ENCODE measurements around the gene MLLT1.

MLLT1 gene

DNA sequence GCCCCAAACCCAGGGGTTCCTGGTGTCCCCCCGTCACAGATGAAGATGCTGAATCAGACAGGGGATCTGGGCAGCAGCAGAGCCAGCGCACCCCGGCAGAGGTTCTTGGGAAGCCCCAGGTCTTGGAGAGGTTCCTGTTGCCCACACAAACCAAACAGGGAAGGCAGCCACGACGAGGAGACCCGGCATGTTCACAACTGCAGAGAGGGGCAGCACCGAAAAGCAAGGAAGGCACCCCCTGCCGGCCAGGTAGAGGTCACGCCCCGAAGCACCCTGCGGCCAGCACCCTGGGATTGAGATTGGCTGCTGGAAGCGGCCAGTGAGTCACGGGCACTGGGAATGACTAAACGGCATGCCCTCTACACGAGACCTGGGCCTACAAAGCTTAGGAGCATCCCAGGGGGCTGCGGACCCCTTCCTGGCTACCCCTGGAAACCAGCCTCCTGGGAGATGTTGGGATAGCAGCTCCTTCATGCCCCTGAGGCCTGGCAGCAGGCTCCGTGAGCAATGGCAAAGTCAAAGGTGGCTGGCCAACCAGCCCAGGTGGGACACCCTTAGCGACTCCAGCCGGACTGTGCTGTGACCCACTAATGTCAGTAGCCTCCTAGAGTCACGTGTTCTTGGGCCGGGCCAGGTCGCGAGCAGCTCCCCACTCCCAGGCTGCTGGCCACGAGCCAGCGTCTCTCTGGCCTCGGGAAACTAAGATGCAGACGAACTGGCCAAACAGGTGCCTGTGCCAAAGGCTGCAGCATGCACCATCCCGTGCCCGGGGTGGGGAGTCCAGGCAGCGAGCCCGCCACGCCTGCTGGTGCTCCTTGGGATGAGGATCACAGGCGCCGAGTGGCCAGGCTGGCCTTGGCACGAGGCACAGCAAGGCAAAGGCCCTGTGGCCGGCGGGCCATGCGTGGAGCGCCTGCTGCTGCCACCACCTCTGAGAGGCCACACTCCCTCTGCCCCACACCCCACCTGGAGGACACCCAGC lies 43.2 kb downstream of the MLLT1 start:
- Mint-ChIP-seq H3K9me3 (no peaks in the 10 kb centered on the region), H3K36me3 (peaks cover 12% of the 10 kb centered on the region), H3K27me3 (no peaks in the 10 kb centered on the region), H3K4me1 (peaks cover 39% of the 10 kb centered on the region), H3K27ac (no peak overlapping the region), H3K4me3 (no peak overlapping the region)
- no peak for ATAC-seq

- no peaks in the 10 kb centered on the region for H3K9me3 Mint-ChIP-seq
- H3K4me1 Mint-ChIP-seq = peaks cover 39% of the 10 kb centered on the region
- peaks cover 18% of the 10 kb centered on the region for H3K36me3 Mint-ChIP-seq
- H3K4me3 Mint-ChIP-seq = no peak overlapping the region
- H3K27me3 Mint-ChIP-seq = no peaks in the 10 kb centered on the region
- ATAC-seq = no peak
- H3K27ac Mint-ChIP-seq = no peak overlapping the region
These were observed 44.5 kb downstream of the MLLT1 start for GRCh38 chr19:6235031-6235951.

- no peaks in the 10 kb centered on the region for H3K27me3 Mint-ChIP-seq
- no peak overlapping the region for H3K4me3 Mint-ChIP-seq
- H3K4me1 Mint-ChIP-seq = peaks cover 38% of the 10 kb centered on the region
- no peak for ATAC-seq
- H3K27ac Mint-ChIP-seq = no peak overlapping the region
- H3K9me3 Mint-ChIP-seq = no peaks in the 10 kb centered on the region
- H3K36me3 Mint-ChIP-seq = peaks cover 19% of the 10 kb centered on the region
These were observed 45.2 kb downstream of the MLLT1 start for GRCh38 chr19:6234527-6234926.

DNA sequence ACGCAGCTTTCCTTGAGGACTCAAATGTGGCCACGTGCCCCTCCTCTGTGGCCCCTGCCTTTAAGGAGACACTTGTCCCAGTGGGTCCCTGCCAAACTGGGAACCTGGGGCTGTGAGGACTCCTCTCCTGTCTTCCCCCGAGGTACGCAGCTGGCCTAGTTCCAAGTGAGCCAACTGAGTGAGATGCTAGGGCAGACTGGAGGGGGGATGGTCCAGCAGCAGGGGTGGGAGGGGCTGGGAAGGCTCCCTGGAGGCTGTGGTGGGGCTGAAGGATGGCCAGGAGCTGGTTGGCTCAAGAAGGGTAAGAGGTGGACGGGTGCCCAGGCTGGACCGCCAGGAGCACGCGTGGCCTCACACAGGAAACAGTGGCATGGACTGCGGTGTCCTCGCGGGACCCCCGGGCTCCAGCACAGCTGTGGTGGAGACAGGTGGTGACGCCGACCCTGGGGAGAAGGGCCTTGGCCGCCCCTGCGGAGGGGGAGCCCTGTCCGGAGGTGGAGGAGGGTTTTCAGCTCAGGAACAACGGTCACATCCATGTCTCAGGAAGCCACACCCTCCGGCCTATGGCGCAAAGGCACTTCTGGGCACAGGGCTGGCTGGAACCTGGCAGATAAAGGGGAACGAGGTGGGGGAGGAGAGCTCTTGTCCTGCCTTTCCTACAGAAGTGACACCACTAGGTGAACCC lies 45.8 kb downstream of the MLLT1 start:
- ATAC-seq = no peak
- H3K27ac Mint-ChIP-seq = no peak overlapping the region
- no peaks in the 10 kb centered on the region for H3K27me3 Mint-ChIP-seq
- H3K9me3 Mint-ChIP-seq = no peaks in the 10 kb centered on the region
- H3K4me3 Mint-ChIP-seq = no peak overlapping the region
- peaks cover 20% of the 10 kb centered on the region for H3K36me3 Mint-ChIP-seq
- peaks cover 38% of the 10 kb centered on the region for H3K4me1 Mint-ChIP-seq

DNA sequence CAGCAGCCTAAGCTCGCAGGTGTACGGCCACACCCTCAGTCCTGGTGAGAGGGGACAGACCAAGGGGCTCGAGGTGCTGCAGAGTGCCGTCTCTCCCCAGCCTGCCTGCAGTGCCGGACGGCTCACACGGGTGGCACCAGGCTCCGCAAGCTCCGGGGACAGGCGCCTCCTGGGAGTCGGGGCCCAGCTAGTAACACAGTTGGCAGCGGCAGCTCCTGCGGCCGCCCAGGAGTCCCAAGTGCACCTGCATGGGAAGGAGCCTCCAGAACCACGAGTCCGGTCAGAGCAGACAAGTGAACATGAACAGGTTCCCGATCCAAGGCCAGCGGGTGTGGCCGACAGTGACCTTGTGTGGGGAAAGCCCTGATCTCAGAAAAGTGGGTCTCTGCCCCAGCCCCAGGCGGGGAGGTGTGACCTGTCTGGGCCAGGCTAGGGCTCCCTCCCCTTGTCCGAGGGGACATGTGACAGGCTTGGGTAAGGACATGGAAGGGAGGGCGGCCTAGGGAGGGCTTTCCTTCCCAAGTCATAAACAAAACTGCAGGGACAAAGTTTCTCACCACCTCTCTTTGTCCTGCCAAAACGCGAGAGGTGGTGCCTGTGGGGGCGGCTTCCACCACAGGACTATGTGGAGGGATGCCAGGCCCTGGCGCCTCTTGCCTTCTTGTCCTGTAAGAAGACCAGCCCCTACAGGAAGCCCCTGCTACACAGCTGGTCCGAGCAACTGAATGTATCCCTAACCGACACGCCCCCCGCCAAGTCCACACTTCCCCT lies 46.5 kb downstream of the MLLT1 start:
- Mint-ChIP-seq H3K4me1 (peaks cover 33% of the 10 kb centered on the region), H3K27me3 (no peaks in the 10 kb centered on the region), H3K27ac (no peak overlapping the region), H3K36me3 (peaks cover 20% of the 10 kb centered on the region), H3K4me3 (no peak overlapping the region), H3K9me3 (no peaks in the 10 kb centered on the region)
- ATAC-seq = no peak

DNA sequence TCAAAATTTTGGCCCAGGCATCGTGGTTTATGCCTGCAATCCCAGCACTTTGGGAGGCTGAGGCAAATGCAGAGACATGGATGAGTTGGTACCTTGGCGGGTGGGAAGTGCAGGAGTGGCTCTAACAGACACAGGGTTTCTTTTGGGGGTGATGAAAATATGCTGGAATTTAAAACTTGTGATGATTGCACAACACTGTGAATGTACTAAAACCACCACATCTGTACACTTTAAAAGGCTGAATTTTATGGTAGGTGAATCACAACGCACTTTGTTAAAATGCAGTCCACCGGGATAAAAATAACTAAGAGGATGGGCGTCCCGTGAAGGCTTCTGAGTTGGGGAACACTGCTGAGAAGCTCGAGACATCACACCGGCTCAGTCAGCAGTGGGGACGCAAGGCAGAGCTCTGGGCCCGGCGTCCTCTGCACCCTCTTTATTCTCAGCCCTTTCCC lies 47.1 kb downstream of the MLLT1 start:
- Mint-ChIP-seq H3K27ac (no peak overlapping the region), H3K4me3 (no peak overlapping the region), H3K9me3 (no peaks in the 10 kb centered on the region), H3K27me3 (no peaks in the 10 kb centered on the region), H3K4me1 (peaks cover 33% of the 10 kb centered on the region), H3K36me3 (peaks cover 20% of the 10 kb centered on the region)
- no peak for ATAC-seq

- no peak for ATAC-seq
- Mint-ChIP-seq H3K9me3 (no peaks in the 10 kb centered on the region), H3K36me3 (peaks cover 29% of the 10 kb centered on the region), H3K4me3 (no peak overlapping the region), H3K4me1 (peaks cover 32% of the 10 kb centered on the region), H3K27ac (no peak overlapping the region), H3K27me3 (no peaks in the 10 kb centered on the region)
These were observed 48.8 kb downstream of the MLLT1 start for GRCh38 chr19:6230991-6231448.

DNA sequence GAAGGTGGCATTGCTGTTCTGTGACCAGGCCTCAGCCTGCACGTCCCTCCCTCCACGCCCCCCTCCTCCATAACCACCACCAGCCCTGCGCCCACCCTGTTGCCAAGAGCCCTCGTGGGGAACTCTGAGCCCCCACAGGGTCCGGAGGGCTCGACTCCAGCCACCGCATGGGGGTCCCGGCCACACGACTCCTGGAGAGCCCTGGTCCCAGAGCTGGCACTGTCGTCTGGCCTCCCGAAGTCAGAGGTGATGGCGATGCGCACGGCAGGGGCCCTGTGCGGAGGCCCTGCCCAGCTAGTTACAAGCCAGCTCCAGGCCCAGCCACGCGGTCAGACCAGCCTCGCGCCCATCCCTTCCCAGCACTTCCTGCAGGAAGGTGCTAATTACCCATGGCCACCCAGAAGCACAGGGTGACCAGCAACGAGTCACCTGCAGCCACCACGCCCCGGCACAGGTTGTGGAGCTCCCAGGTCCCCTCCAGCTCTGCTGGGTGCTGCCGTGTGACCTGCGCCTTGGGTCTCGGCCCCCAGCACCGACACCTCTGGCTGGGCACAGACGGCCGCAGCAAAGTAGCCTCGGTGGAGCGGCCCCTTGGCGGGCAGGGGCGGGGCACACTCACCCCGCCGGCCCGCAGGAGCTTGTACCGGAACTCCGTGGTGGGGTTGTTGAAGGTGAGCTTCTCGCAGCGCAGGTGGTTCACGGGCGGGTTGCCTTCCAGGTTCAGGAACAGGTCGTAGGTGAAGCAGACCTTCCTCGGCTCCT lies 49.6 kb downstream of the MLLT1 start:
- no peak for ATAC-seq
- H3K27me3 Mint-ChIP-seq = no peaks in the 10 kb centered on the region

GRCh38 chr19:6229216-6229913 lies 50.4 kb downstream of the MLLT1 start:
- H3K9me3 Mint-ChIP-seq = no peaks in the 10 kb centered on the region
- H3K4me3 Mint-ChIP-seq = no peak overlapping the region
- no peaks in the 10 kb centered on the region for H3K27me3 Mint-ChIP-seq
- H3K4me1 Mint-ChIP-seq = peaks cover 15% of the 10 kb centered on the region
- H3K36me3 Mint-ChIP-seq = peaks cover 33% of the 10 kb centered on the region
- H3K27ac Mint-ChIP-seq = no peak overlapping the region
- no peak for ATAC-seq

More for the DNA sequence above, 49.6 kb downstream of the MLLT1 start:
- Mint-ChIP-seq H3K4me1 (peaks cover 23% of the 10 kb centered on the region), H3K27ac (no peak overlapping the region), H3K9me3 (no peaks in the 10 kb centered on the region), H3K4me3 (no peak overlapping the region), H3K36me3 (peaks cover 33% of the 10 kb centered on the region)

DNA sequence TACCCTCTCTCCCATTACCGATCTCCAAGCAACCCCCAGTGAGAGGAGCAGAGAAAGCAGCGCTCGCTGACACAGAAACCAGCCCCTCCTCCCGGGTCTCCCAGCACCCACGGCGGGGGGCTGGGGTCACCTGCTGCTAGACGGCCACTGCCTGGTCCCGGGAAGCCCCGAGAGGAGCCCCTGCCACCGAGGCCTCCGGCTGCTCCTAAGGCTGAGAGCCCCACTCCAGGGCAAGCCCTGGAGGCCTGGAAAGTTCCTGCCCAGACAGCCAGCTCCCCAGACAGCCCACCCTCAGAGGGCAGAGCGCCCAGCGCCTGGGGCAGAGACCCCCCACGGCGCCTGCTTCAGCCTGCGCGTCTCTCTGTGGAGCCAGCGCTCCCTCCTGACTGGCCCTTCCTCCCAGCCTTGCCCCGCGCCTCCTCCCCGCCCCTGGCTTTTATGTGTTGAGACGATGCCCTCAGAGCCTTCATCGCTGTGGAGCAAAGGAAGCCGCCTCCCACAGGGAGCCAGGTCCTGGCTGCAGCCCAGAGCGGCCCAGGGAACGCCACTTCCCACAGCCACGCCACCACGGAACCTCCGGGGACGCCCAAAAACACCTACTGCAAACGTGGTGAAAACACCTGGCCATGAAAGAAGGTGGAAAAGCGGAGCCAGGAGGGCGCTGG lies 51.1 kb downstream of the MLLT1 start:
- Mint-ChIP-seq H3K36me3 (peaks cover 33% of the 10 kb centered on the region), H3K27ac (no peak overlapping the region), H3K4me1 (peaks cover 14% of the 10 kb centered on the region), H3K27me3 (no peaks in the 10 kb centered on the region), H3K9me3 (no peaks in the 10 kb centered on the region), H3K4me3 (no peak overlapping the region)
- ATAC-seq = no peak

DNA sequence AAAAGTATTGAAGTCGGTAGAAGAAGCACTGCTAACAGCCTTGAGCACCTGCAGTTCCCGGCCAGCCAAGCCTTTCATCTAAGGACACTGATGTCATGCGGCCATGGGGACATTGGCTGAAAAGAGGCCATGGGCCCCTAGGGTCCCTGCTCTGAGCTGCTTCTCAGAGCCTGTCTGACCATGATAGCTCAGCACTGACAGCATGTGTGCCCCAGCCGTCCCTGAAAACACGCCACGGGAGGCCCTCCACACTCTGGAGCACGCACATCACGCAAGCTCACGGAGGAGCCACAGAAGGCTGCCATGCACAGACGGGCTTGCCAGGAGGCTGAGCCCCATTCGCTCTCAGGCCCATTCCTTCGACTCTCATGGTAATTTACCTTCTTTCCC lies 51.8 kb downstream of the MLLT1 start:
- Mint-ChIP-seq H3K4me1 (peaks cover 14% of the 10 kb centered on the region), H3K27ac (no peak overlapping the region)

GRCh38 chr19:6227156-6227935 lies 52.4 kb downstream of the MLLT1 start:
- Mint-ChIP-seq H3K36me3 (peaks cover 33% of the 10 kb centered on the region), H3K27me3 (no peaks in the 10 kb centered on the region), H3K4me1 (peaks cover 11% of the 10 kb centered on the region), H3K9me3 (no peaks in the 10 kb centered on the region), H3K4me3 (no peak overlapping the region), H3K27ac (no peak overlapping the region)
- no peak for ATAC-seq

More for the DNA sequence above, 51.8 kb downstream of the MLLT1 start:
- Mint-ChIP-seq H3K36me3 (peaks cover 33% of the 10 kb centered on the region), H3K9me3 (no peaks in the 10 kb centered on the region), H3K4me3 (no peak overlapping the region), H3K27me3 (no peaks in the 10 kb centered on the region)
- ATAC-seq = no peak
